Neural progenitor cell (in vitro differentiated cells): ENCODE measurements around the gene SUGCT. TPM values are rescaled to one million over a fixed set of nuclear protein-coding genes. Genes with fewer than 3 reads are reported as not detected.

Source experiments
- DNase-seq: peaks from one replicate; pipeline ENCODE4 v3.0.0-alpha.2; 2016; ENCODE audit warnings: low spot score
- H2AFZ ChIP-seq: fragments of 200-600 bp; sonication (generic); replicated peaks from 2 replicates; pipeline ENCODE4 v1.6.1; 2016; ENCODE audit warnings: antibody characterized with exemption
- H3F3A ChIP-seq: fragments of 200-600 bp; sonication (generic); 2 replicates; pipeline ENCODE4 v1.6.1; 2016; ENCODE audit warnings: antibody characterized with exemption, low read depth
- H3K27ac ChIP-seq: fragments of 200-600 bp; sonication (generic); 2 replicates; pipeline ENCODE4 v1.5.1; 2016; ENCODE audit warnings: mild to moderate bottlenecking
- H3K27me3 ChIP-seq: fragments of 200-600 bp; sonication (generic); 2 replicates; pipeline ENCODE4 v1.6.1; 2016; ENCODE audit warnings: mild to moderate bottlenecking, moderate library complexity
- H3K36me3 ChIP-seq: fragments of 200-600 bp; sonication (generic); 2 replicates; pipeline ENCODE4 v1.5.1; 2016
- H3K4me1 ChIP-seq: fragments of 200-600 bp; sonication (generic); 2 replicates; pipeline ENCODE4 v1.6.1; 2016; ENCODE audit warnings: mixed run types
- H3K4me2 ChIP-seq: fragments of 200-600 bp; sonication (generic); 2 replicates; pipeline ENCODE4 v1.6.1; 2016
- H3K4me3 ChIP-seq: fragments of 200-600 bp; sonication (generic); 2 replicates; pipeline ENCODE4 v1.5.1; 2016
- H3K79me2 ChIP-seq: fragments of 200-600 bp; sonication (generic); 2 replicates; pipeline ENCODE4 v1.6.1; 2016; ENCODE audit warnings: low read depth
- H3K9ac ChIP-seq: fragments of 200-600 bp; sonication (generic); 2 replicates; pipeline ENCODE4 v1.6.1; 2016
- H3K9me3 ChIP-seq: fragments of 200-600 bp; sonication (generic); 2 replicates; pipeline ENCODE4 v1.5.1; 2016; ENCODE audit warnings: low read depth
- H4K20me1 ChIP-seq: fragments of 200-600 bp; sonication (generic); 2 replicates; pipeline ENCODE4 v1.6.1; 2016; ENCODE audit warnings: low read depth
- H3K27ac Mint-ChIP-seq: 3 replicates; pipeline ENCODE4 v1.8.0; 2021; ENCODE audit warnings: mixed read lengths
- H3K27me3 Mint-ChIP-seq: 2 replicates; pipeline ENCODE4 v1.8.0; 2022; ENCODE audit warnings: low read depth, mild to moderate bottlenecking, inconsistent platforms, moderate library complexity, mixed read lengths; ENCODE audit not compliant: insufficient read depth
- H3K36me3 Mint-ChIP-seq: 3 replicates; pipeline ENCODE4 v1.8.0; 2021; ENCODE audit warnings: mixed read lengths
- H3K4me1 Mint-ChIP-seq: 3 replicates; pipeline ENCODE4 v1.8.0; 2021; ENCODE audit warnings: mixed read lengths
- H3K4me3 Mint-ChIP-seq: 3 replicates; pipeline ENCODE4 v1.8.0; 2021; ENCODE audit warnings: mild to moderate bottlenecking, moderate library complexity, mixed read lengths
- H3K9me3 Mint-ChIP-seq: 3 replicates; pipeline ENCODE4 v1.8.0; 2020; ENCODE audit warnings: mixed read lengths
- EZH2 ChIP-seq: fragments of 200-600 bp; sonication (generic); IDR thresholded peaks from 2 replicates; pipeline ENCODE4 v1.6.1; 2017; ENCODE audit warnings: antibody characterized with exemption, mild to moderate bottlenecking, moderate library complexity
- EZH2phosphoT487 ChIP-seq: fragments of 200-600 bp; sonication (generic); IDR thresholded peaks from 2 replicates; pipeline ENCODE4 v1.6.1; 2017; ENCODE audit warnings: antibody characterized with exemption
- total RNA-seq: library from RNA; depleted of rRNA; stranded (reverse); fragments of >200 nt; gene quantifications from 2 replicates; pipeline ENCODE4 v1.2.3, GENCODE V29; 2015; ENCODE audit warnings: low replicate concordance
- TF ChIP-seq, protein P1 (sequence below): fragments of 200-600 bp; sonication (generic); IDR thresholded peaks from 2 replicates; pipeline ENCODE4 v1.5.1; 2017; ENCODE audit warnings: antibody characterized with exemption, mild to moderate bottlenecking

Gene SUGCT
- total RNA-seq, 1 donor from 2014 or later: 10.1 TPM

DNA sequence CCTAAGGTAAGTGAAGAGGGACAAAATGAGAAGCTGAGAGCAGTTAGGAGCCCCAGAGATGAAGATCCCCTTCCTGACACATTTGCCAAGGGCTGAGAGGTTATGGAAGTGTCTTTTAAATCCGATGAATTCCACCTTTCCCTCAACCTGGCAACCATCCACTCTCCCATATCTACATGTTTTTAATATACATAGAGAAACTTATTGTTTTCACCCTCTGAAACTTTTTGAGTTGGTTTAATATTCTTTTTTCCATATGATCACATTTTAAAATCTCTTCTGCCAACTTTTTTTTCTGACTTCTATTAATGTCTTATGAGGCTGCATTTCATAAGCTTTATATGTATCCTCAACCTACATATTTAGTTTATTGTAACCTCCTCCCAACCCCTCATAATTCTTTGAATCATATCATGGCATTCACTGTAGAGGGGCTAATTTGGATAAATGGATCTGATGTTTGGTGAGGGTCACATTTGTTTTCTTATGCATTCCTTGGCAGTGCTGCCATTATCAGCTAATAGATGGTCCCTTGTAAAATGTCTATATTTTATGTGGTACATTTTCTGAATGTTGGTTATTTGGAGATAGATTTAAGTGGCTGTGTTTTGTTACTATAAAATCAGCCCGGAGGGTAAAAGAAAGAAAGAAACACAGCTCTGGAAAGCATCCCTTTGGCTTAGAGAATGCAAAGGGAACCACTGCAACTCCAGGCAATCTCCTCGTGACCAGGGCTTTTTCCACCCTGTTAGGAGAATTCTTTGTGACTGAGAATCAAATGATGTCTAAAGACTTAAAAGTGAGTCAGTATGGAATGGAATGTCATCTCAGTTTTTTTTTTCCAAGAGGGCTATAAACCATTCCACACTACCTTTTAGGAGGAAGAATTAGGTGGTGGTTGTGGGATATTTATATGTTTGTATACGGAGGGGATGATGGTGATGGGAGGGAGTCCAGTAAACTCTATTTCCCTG is 334.4 kb downstream of the SUGCT start:
- no peak overlapping the region for H2AFZ ChIP-seq
- no peak overlapping the region for H3K9ac ChIP-seq

GRCh38 chr7:40470091-40470592 is 335.3 kb downstream of the SUGCT start:
- H3F3A ChIP-seq: no peaks in the 10 kb centered on the region
- no peaks in the 10 kb centered on the region for H3K27me3 ChIP-seq
- H3K4me3 ChIP-seq: no peak overlapping the region
- no peak overlapping the region for H3K9ac ChIP-seq
- no peak for DNase-seq
- Mint-ChIP-seq H3K36me3 (no peaks in the 10 kb centered on the region), H3K4me1 (no peaks in the 10 kb centered on the region), H3K9me3 (no peaks in the 10 kb centered on the region), H3K27me3 (no peaks in the 10 kb centered on the region), H3K27ac (no peak overlapping the region), H3K4me3 (no peak overlapping the region)
- TF ChIP-seq, protein P1, sequence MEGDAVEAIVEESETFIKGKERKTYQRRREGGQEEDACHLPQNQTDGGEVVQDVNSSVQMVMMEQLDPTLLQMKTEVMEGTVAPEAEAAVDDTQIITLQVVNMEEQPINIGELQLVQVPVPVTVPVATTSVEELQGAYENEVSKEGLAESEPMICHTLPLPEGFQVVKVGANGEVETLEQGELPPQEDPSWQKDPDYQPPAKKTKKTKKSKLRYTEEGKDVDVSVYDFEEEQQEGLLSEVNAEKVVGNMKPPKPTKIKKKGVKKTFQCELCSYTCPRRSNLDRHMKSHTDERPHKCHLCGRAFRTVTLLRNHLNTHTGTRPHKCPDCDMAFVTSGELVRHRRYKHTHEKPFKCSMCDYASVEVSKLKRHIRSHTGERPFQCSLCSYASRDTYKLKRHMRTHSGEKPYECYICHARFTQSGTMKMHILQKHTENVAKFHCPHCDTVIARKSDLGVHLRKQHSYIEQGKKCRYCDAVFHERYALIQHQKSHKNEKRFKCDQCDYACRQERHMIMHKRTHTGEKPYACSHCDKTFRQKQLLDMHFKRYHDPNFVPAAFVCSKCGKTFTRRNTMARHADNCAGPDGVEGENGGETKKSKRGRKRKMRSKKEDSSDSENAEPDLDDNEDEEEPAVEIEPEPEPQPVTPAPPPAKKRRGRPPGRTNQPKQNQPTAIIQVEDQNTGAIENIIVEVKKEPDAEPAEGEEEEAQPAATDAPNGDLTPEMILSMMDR: no peak
- TF ChIP-seq EZH2phosphoT487 (no peak), EZH2 (no peak)
- no peaks in the 10 kb centered on the region for H4K20me1 ChIP-seq
- no peak overlapping the region for H3K27ac ChIP-seq
- no peaks in the 10 kb centered on the region for H3K79me2 ChIP-seq
- no peak overlapping the region for H2AFZ ChIP-seq
- H3K9me3 ChIP-seq: no peaks in the 10 kb centered on the region
- H3K4me2 ChIP-seq: no peak overlapping the region
- H3K36me3 ChIP-seq: no peaks in the 10 kb centered on the region
- H3K4me1 ChIP-seq: no peaks in the 10 kb centered on the region

More for the DNA sequence above, 334.4 kb downstream of the SUGCT start:
- Histone ChIP-seq H4K20me1 (no peaks in the 10 kb centered on the region), H3K4me1 (no peaks in the 10 kb centered on the region), H3F3A (no peaks in the 10 kb centered on the region), H3K4me3 (no peak overlapping the region), H3K27ac (no peak overlapping the region), H3K9me3 (no peaks in the 10 kb centered on the region), H3K79me2 (no peaks in the 10 kb centered on the region), H3K4me2 (no peak overlapping the region), H3K36me3 (no peaks in the 10 kb centered on the region), H3K27me3 (no peaks in the 10 kb centered on the region)
- Mint-ChIP-seq H3K27me3 (no peaks in the 10 kb centered on the region), H3K36me3 (no peaks in the 10 kb centered on the region), H3K4me3 (no peak overlapping the region), H3K27ac (no peak overlapping the region), H3K4me1 (no peaks in the 10 kb centered on the region), H3K9me3 (no peaks in the 10 kb centered on the region)
- TF ChIP-seq EZH2 (no peak), EZH2phosphoT487 (no peak)
- TF ChIP-seq, protein P1: no peak
- DNase-seq: no peak

GRCh38 chr7:40470817-40471216 is 336.0 kb downstream of the SUGCT start:
- Histone ChIP-seq H4K20me1 (no peaks in the 10 kb centered on the region), H3K27ac (no peak overlapping the region), H3F3A (no peaks in the 10 kb centered on the region), H3K9ac (no peak overlapping the region), H3K36me3 (no peaks in the 10 kb centered on the region), H3K79me2 (no peaks in the 10 kb centered on the region), H3K9me3 (no peaks in the 10 kb centered on the region), H2AFZ (no peak overlapping the region), H3K4me2 (no peak overlapping the region), H3K4me1 (no peaks in the 10 kb centered on the region), H3K27me3 (no peaks in the 10 kb centered on the region), H3K4me3 (no peak overlapping the region)
- no peaks in the 10 kb centered on the region for H3K4me1 Mint-ChIP-seq
- no peaks in the 10 kb centered on the region for H3K9me3 Mint-ChIP-seq
- no peaks in the 10 kb centered on the region for H3K36me3 Mint-ChIP-seq
- H3K27ac Mint-ChIP-seq: no peak overlapping the region
- H3K4me3 Mint-ChIP-seq: no peak overlapping the region
- TF ChIP-seq, protein P1: no peak
- no peak for TF ChIP-seq EZH2phosphoT487
- no peak for TF ChIP-seq EZH2
- no peak for DNase-seq
- no peaks in the 10 kb centered on the region for H3K27me3 Mint-ChIP-seq
